HTR-8/SVneo (cell line): ENCODE results near the gene PDLIM4.
A peak's percentile ranks its signal among the peaks of the same experiment; 100 is the strongest.

Experiments
- DNase-seq: peaks from one replicate; pipeline ENCODE4 v3.0.0; 2011; ENCODE audit warnings: low spot score, mixed read lengths; ENCODE audit not compliant: insufficient read length
- FAIRE-seq: peaks from 2 replicates; lab custom pipeline; 2011; peaks lifted over from hg19 to GRCh38; lab: Jason Lieb, UNC

PDLIM4 gene

DNA sequence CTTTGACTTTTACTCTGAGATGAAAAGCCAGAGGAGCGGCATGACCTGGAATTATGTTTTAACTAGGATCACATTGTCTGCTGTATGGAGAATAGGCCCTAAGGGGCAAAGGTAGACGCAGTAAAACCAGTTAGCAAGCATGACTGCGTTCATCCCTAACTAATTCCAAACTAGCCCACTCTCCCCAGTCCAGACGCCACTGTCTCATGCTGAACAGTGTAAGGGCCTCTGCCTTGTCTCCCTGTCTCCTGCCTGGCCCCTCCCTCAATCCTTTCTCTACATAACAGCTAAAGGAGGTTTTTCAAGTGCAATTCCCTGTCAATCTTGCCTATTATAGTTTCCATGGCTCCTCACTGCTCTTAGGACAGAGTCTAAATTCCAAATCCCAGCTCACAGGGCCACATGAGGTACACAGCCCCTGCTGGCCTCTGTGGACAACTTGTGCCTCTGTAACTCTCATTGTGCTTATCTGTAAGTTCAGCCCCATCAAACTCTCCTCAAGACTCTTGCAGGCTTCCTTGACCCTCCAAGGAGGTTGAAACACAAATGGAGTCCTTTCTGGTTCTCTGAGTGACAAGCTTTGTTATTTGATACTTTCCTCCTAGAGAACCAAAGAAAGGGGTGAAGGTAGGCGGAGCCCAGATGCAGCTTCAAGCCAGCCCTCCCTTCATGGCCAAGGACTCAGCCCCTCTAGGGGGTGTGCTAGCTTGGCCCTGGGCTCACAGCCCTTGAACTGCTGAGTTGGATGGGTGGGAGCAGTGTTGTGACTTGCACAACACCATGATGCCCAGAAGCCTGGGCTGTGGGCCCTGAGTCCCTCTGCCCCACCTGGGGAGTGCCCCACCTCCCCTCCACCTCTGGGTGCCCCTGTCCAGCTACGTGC lies 20.7 kb downstream of the PDLIM4 start:
- FAIRE-seq (no peak), DNase-seq (no peak)

DNA sequence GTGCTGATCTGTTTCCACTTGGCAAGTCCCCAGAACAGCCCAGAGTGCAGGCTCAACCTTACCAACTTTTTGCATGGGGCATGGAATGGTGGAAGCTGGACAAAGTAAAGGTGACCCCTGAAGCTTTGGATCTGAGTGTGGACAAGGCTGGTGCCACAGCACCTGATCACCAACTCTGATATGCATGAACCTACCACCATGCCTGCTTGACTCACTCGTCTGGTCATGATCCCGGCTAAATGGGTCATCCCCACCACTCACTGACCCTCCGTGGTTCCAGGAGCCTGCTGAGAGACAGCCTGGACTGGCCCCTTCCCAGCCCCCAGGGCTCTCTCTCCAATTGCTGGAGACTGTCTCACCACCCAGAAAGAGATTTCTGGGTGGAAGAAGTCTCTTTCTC lies 22.3 kb downstream of the PDLIM4 start:
- DNase-seq (no peak), FAIRE-seq (no peak)

DNA sequence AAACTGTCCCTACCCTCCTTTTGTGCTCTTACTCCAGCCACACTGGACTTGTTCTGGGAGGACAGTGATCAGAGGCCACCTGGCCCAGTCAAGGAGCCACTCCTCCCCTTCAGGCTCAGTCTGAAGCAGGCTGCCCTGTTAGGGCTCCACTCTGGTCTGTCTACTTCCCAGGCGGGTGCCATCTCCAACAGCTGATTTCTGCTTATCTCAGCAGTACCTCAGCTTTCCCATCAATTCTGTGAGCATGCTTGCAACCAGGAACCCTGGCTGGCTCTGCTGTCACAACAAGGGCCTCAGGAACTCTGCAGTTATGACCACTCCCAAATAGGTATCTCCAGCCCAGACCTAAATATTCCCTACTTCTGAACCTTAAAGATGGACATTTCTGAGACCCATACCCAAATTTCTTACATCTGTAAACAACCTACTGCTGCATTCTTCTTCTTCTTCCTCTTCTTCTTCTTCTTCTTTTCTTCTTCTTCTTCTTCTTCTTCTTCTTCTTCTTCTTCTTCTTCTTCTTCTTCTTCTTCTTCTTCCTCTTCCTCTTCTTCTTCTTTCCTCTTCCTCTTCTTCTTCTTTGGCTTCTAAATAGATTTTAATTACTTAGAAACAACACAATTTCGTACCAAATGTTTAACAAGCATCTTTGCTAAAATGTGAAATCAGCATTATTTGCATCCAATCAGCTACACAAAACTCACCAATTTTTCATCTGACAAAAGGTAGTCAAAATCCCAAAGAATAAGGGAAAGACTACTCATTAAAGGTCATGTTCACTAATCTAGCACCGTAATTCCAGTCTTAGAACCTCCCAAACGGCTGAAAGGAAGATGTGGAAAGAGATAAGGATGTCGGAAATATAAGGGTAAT lies 23.1 kb downstream of the PDLIM4 start:
- DNase-seq (no peak), FAIRE-seq (no peak)

DNA sequence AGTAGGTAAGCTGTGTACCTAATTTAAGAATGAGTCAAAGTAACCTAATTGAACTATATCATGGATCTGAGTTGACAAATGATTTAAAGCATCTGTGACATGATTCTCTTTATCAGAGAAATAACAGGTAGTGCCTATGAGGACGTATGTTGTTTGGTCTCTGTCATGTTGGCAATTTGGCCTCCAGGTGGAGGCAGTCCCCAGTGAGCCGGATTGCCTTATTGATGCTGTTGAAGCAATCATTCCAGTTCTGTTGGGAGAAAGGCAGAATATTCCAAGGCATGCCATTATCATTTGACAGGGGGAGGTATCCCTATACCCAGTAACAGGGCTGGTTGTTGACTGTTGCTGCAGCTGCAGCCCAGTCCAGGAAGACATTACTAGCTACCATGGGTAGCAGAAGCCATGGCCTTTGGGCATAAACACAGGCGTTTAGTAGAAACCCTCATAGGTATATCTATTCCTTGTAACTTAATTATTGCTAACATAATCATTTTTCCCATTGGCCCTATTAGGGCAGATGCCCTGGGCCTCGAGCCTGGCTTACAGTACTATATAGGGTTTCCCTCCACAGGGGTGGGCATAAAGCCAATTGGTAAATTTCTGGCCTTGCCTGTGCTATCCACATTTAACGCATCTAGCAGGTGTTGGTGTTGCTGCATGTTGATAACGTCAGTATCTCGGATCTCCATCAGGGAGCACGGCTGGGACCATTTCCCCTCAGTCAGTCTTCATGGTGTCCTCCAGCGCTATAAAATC lies 24.5 kb downstream of the PDLIM4 start:
- no peak for FAIRE-seq

DNA sequence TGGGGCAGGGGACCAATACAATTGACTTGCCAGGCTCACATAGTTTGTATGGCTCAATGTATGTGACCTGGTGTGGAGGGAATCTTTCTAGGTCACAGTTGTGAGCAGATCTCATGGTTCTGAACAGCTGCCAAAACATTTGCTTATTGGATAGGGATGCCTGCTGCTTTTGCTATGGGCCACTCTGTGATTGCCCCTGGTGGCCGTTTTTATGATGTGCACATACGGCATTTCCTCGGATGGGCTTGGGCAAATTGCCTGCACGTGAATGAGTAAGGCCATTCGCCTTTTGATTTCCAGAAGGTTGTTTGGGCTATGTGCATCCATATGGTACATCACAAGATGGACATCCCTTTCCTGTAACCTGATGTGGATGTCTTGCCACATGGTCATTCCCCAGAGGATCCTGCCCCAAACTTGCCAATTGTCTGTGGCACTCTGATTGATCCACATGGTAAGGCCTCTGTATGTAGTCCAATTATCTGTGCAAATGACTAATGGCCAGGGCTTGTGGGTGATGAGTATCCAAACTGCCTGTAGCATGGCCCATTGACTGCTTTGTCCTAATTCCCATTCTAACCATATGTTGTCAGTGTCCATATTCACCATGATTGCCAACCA lies 26.0 kb downstream of the PDLIM4 start:
- FAIRE-seq: peak; percentile 13
- no peak for DNase-seq

More for the DNA sequence above, 24.5 kb downstream of the PDLIM4 start:
- DNase-seq: no peak

DNA sequence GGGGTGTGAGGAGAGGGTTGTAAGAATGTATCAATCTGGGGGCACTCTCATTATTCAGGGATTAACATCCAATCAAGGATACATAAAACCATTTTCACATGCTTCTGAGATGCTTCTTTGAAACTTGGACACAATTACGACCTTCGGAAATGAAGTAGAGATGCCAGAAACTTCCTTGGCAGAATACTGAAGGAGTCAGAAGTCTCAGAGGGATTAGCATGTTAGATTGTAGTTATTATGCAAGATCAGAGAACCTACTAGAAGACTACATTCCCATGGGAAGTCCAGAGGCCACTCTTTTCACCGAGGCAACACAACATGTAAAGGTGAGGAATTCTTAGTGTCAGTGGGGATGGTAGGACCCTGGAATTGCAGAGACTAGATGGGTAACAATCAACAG lies 31.6 kb downstream of the PDLIM4 start:
- FAIRE-seq (no peak), DNase-seq (no peak)

DNA sequence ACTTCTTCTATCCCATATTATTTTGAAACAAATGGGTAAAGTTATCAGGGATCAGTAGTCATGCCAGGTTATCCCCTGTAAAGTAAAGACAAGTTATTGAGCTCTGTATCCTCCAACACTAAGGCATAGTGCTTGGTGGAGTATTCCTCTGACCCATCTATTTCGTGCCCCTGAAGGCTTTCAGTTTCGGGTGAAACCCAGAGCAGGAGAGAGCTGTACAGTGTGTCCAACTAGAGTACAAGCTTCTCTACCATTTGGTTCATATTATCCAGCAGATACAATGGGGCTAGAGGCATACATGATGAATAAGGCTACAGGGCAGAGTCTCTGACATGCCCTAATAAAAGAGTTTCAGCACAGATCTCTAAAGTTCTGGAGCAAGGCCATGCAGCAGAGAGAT lies 33.5 kb downstream of the PDLIM4 start:
- DNase-seq: no peak
- FAIRE-seq: no peak

DNA sequence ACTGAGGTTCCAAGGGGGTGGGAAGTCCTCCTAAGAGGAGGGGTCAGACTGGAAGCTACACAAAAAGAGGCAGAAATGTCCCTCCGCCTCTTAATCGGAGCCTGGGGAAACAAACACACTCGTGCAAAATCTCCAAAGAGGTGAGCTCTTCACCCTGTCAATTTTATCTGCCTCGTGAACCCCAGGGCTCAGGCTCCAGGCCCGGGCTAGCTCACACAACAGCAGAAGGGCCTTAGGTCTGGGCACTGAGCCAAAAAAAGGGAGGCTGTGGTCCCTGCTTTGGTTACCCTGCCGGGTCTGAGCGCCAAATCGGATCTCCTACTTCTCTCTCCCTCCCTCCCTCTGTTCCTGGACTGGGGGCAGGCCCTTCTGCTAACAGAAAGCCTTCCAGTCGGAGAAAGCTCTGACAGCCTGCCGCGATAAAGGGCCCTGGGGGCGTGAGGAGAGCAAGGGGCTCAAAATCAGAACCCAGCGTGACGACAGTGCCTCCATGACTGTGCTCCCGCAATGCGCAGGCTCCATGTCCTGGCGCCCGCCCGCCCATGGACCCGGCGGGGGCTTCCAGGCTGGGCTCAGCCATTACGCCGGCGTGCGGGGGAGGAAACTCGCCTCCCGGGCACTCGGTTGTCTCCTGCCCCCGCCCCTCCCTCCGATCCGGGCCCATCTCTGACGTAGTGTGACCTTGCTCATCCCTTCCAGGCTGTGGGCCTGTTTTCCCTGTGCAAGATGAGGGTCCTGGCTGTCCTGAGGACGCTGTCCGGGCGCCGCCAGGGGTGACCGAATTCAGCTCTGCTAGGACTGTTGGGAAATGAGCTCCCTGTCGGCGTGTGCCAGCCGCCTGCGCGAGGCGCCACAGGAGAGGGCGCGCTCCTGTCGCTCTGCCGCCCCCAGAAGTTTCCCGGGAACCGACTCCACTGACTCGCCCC lies 35.8 kb downstream of the PDLIM4 start:
- peak; percentile 87 for FAIRE-seq

DNA sequence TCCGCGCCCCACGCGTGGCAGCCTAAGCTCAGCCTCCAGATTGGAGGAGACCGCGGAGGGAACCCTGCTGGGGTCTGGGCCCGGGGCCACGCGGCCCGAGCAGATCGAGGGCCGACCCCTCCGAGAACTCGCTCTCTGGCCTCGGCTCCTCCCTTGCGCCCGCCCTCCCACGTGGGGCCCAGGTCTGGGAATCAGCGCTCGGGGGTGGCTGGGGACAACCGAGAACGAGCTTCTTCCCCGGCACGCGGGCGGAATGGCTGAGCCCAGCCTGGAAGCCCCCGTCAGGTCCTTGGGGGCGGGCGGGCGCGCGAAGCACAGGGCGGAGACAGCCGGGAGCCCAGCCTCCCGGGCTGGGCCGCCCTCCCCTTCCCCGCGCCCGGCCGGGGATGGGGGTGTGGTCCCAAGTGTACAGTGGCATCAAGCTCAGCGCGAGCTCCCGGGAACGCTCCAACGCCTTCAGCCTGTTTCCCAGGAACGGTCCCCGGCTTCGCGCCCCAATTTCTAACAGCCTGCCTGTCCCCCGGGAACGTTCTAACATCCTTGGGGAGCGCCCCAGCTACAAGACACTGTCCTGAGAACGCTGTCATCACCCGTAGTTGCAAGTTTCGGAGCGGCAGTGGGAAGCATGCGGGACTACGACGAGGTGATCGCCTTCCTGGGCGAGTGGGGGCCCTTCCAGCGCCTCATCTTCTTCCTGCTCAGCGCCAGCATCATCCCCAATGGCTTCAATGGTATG lies 36.7 kb downstream of the PDLIM4 start, which contains the start of gene SLC22A4:
Gene SLC22A4, plus strand, starts transcription at position 403 of the 736 bp plus-strand sequence. Its CDS starts 223 bp downstream, at position 626.
- FAIRE-seq (peak; percentile 16), DNase-seq (peak; percentile 93)

More for the DNA sequence above, 35.8 kb downstream of the PDLIM4 start:
- peak; percentile 86 for DNase-seq

DNA sequence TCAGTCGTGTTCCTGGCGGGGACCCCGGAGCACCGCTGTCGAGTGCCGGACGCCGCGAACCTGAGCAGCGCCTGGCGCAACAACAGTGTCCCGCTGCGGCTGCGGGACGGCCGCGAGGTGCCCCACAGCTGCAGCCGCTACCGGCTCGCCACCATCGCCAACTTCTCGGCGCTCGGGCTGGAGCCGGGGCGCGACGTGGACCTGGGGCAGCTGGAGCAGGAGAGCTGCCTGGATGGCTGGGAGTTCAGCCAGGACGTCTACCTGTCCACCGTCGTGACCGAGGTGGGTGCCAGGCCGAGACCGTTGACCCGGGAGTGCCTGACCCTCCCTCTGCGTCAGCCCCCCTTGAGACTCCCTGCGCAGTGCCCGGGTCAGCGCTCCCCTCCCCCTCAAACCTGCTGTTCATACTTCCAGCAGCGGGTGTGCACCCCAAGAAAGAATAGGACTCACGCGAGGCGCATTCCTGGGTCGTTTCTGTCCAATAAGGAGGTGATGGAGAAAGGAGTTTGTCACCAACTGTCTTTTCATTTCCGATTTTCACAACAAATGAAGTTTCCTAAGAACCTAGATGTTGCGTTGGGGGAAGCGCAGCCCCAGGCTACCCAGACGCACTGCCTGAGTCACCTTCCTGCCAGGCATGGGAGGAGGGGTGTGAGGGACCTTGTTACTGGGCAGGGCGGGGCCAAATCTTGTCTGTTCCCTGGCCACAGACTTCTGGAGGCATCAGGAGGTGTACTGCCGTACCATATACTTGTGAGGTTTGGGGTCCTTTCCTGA lies 37.4 kb downstream of the PDLIM4 start:
- DNase-seq: peak; percentile 85
- FAIRE-seq: peak; percentile 89

DNA sequence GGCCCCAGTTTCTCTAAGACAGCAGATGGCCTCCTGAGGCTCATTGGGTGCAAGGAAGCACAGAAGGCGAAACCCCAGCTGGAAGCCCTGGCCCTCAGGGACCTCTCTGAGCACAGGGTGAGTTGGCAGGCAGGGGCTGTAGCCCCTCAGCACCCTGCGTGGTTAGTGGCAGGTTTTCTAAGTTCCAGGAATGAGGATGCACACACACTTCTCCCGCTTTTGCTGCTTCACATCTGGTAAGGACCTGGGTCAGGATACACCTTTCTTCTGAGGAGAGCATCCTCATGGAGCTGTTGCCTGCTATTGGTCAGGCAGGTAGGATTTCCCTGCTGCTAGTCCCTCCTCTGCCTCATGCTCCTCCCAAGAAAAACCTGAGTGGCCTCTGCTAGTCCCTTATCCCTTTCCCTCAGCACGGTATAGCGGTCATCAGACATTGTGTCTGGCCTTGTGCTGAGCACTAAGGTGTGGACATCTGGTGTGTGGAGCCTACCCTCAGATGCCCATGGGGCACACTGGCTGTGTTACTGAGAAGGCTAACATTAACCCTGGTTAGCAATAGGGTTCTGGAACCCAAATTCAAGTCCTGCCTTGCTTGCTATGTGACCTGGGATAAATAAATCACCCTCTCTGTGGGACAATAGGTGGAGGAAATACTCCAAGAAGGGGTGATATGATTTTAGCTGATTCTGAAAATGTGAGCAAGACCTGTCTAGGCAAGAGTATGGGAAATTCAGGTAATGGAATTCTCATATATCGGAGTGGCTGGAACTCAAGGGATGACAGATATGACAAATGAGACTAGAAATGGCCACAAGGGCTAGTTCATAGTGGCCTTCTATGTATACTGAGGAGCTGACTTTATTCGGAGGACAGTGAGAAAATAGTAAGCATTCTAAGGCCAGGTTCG lies 38.3 kb downstream of the PDLIM4 start:
- no peak for FAIRE-seq
- no peak for DNase-seq

DNA sequence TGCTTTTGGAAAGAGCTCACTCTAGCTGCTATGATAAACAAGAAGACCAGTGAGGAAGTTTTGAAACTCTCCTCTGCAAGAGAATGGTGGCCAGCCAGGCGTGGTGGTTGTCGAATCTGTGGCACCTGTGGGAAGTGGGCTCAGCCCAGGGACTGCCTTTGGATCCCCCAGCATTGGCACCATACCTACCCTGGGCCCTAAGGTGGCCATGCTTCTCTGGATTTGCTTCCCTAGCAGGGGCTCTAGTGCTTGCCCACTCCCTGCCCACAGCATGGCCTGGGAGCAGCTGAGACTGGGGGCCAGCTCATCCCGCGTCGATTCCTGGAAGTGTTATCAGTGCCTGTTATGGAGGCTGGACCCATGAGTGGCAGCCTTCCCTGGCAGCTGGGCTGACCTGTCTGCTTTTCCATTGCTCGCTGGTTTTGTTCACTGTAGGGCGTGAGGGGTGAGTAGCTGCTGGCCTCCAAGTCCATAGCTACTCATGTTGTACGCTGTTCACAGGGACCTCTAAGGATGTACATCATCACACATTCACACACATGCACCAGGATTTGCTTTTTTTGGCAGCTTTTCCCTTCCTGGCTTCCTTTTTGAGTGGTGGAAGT lies 39.0 kb downstream of the PDLIM4 start:
- FAIRE-seq (no peak), DNase-seq (no peak)

DNA sequence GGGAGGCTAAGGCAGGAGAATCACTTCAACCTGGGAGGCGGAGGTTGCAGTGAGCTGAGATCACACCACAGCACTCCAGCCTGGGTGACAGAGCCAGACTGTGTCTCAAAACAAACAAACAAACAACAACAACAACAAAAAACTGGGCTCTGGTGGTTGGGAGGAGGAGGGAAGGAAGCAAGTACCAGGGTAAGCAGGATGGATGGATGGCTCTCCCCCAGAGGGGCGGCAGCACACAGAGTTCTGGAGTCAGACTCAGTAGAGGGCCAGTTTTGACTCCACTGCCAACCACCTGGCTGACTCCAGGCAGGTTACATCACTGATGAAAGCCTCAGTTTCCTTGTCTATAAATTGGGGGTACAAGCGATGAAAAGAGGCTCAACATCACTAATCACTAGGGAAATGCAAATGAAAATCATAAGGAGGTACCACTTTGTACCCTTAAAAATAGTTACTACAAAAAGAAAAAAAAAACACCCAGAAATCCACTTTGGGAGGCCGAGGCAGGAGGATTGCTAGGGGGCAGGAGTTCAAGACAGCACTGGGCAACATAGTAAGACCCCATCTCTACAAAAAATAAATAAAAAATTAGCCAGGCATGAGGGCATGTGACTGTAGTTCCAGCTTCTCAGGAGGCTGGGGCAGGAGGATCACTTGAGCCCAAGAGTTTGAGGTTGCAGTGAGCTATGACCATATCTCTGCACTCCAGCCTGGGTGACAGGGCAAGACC lies 39.9 kb downstream of the PDLIM4 start:
- FAIRE-seq: no peak
- DNase-seq: no peak

DNA sequence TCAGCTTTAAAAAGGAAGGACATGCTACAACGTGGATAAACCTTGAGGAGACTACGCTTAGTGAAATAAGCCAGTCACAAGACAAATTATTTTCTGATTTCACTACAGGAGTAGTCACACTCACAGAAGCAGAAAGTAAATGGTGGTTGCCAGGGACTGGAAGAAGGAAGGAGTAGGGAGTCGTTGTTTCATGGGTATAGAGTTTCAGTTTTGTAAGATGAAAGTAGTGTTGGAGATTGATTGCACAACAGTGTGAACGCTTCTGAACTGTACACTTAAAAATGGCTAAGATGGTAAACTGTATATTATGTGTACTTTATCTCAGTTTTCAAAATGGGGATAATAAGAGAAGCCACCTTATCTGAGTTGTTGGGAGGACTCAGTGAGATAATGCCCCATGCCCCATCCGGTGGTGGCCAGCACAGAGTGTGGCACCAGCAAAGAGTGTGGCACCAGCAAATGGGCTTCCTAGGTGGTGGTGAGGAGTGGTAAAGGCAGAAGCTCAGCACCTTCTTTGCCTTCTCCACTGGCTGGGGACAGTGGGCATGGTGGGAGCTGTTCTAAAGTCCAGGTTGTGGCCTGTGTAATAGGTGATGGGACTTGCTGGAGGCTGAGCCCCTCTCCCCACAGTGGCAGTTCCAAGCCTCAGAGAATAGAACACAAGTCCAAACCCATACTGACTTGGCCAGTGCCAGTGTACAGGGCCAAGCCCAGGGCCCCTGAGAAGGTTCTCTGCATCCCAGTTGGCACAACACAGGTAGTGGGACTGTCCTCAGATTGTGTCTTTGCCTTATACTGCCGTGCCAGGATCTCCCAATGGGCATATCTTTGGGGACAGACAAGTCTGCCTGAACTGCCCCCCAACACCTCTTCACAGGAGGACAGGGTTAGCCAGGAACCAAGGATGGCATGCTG lies 41.1 kb downstream of the PDLIM4 start:
- FAIRE-seq (no peak), DNase-seq (no peak)
